ENCODE data around the gene ARMC5.
"Not testable (repeated sequence)": the region's sequence is repeated elsewhere in the genome, so short reads cannot be mapped to it uniquely, and the experiment has no call there.

The ARMC5 gene

DNA sequence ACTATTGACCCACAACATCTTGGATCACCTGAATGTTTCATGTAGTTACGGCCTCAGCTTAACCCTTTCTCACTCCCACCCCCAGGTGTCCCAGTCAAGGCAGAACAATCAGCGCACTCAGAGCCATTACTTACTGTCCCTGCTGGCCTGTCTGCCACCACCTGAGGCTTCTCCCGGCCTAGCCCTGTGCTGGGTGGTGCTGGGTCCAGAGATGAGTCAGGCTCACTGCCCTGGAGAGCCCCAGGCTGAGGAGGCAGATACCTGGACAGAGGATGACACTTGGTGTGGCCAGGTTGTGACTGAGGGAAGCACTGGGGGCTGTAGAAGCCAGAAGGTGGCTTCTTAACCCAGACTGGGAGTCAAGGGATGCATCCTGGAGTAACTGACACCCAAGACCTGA lies 19.7 kb downstream of the ARMC5 start:
- no peak for DNase-seq (ENCODE audit: low spot score)

DNA sequence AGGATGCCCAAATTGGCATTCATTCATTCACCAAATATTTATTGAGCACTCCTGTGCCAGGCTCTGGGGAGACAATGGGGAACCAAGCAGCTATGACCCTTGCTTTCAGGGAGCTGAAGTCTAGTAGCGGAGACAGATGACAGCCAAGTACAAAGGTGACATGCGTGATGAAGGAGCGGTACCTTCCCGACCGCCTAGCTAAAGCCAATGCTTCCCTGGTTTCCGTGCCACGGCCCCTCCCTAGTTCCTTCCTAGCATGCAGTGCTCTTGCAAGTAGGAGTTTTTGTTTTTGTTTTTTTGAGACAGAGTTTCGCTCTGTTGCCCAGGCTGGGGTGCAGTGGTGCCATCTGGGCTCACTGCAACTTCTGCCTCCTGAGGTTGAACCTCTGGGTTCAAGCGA lies 20.4 kb downstream of the ARMC5 start:
- no peak for DNase-seq (ENCODE audit: low spot score)

DNA sequence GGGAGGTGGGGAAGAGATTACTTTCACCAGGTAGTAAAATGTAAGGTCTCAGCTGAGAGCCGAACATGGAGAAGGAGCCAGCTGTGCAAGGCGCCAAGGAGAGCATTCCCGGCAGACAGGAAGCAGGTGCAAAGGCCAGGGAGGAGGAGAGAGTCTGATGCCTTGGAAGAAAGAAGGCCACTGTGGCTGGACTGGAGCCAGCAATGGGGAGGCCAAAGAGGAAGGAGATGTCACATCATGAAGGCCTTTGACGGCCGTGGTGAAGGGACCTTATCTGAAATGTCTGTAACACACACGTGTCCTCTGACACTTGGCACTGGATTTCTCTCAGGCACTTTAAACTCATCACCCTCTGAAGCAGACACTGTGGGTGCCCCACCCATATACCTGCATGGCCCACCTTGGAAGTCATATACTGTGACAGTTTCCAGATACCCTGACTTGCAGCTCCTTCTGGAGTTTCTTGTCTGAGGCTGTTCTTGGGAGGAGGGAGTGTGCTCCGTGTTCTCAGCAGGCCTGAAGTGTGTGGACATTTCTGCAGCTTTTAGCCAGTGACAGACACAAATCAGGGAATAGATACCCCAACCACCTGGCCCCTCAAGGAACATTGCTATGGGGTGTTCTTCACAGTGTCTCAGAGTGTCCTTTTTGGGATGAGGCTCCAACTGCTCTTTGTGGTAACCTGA lies 21.7 kb downstream of the ARMC5 start:
- DNase-seq (ENCODE audit: low spot score), result peak; percentile 65

DNA sequence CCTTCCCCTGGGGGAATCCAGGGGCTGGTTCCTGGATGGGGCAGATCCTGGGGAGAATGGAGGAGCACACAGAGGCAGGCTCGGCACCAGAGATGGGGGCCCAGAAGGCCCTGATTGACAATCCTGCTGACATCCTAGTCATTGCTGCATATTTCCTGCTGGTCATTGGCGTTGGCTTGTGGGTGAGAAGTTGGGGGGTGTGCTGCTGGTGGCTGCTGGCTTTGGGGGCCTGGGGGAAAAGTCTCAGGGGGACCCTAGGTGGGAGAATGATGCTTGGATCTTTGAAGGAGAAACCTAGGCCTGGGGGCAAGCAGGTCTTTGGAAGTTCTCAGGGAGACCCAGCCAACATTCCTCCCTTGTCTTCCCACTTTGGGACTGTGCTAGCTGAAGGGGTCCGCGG lies 23.8 kb downstream of the ARMC5 start, which contains the start of gene SLC5A2:
TSS of gene SLC5A2 (plus strand) at position 43 of the 400 bp plus-strand sequence. CDS start at position 57, 14 bp downstream.
- no peak for DNase-seq (ENCODE audit: low spot score)

DNA sequence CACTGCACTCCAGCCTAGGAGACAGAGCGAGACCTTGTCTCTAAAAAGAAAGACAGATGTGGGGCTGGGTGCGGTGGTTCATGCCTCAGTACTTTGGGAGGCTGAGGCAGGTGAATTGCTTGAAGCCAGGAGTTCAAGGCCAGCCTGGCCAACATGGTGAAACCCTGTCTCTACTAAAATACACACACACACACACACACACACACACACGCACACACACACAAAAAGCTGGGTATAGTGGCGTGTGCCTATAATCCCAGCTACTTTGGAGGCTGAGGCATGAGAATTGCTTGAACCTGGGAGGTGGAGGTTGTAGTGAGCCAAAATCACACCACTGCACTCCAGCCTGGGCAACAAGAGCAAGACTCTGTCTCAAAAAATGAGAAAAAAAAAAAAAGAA lies 24.7 kb downstream of the ARMC5 start:
- DNase-seq (ENCODE audit: low spot score), result not testable (repeated sequence)

DNA sequence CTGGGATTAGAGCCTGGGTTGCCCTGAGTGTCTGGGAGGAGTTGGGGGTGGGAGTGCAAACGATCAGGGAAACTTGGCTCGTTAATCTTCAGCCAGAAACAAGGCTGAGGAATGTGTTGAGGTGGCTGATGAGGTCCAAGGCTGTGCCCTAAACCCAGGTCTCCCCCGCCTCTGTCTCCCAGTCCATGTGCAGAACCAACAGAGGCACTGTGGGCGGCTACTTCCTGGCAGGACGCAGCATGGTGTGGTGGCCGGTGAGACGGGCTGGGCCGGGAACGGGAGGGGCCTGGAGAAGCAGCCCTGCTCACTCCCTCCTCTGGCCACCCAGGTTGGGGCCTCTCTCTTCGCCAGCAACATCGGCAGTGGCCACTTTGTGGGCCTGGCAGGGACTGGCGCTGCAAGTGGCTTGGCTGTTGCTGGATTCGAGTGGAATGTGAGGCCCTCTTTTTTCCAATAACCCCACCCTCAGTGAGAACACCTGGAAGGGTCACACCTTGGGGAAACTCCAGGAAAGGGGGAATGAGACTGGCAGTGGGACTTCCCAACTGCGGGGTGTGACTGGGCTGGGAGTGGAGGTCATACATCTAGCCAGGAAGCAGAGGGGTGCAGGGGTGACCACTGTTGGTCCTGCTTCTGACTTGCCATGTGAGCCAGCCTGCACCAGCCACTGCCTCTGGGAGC lies 25.3 kb downstream of the ARMC5 start:
- no peak for DNase-seq (ENCODE audit: low spot score)

DNA sequence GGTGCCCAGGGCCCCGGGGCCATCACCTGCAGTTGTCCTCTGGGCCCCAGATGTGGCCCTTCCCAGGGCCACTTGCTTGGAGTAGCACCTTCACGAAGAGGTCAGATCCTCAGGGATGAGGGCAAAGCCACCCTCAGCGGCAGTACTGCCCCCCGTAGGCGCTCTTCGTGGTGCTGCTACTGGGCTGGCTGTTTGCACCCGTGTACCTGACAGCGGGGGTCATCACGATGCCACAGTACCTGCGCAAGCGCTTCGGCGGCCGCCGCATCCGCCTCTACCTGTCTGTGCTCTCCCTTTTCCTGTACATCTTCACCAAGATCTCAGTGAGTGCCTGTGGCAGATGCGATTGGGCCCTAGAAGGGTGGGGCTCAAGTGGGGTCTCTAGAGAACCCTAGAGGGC lies 26.3 kb downstream of the ARMC5 start:
- no peak for DNase-seq (ENCODE audit: low spot score)

DNA sequence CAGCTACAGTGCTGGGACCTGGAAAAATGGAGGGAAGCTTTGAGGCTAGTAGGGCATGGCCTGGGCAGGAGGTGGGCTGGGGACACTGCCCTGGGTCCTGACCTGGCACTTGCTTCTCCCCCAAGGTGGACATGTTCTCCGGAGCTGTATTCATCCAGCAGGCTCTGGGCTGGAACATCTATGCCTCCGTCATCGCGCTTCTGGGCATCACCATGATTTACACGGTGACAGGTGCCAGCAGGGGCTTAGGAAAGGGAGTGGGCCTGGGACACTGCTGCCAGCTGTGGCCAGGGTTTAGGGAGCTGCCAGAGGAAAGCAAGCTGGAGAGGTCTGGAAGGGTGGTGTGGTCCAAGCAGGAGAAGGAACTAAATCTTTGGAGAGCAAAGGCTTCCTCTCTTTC lies 26.7 kb downstream of the ARMC5 start:
- no peak for DNase-seq (ENCODE audit: low spot score)

DNA sequence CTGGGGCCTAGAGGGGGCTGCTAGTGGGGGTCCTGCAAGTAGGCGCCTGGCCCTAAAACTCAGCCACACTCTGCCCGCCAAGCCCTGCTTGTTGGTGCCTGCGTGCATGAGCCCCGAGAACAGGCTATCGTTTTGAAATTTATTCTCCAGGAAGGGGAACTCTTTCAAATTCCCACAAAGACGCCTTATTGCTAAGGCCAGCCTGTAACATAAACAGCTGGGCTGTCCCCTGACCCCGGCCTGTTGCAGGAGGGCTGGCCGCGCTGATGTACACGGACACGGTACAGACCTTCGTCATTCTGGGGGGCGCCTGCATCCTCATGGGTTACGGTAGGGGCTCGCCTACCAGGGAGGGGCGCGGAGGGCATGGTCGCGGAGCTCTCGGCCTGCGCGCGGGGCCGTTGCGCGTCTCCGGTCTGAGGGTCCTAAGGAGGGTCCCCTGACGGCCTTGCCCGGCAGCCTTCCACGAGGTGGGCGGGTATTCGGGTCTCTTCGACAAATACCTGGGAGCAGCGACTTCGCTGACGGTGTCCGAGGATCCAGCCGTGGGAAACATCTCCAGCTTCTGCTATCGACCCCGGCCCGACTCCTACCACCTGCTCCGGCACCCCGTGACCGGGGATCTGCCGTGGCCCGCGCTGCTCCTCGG lies 27.9 kb downstream of the ARMC5 start:
- DNase-seq (ENCODE audit: low spot score), result no peak

DNA sequence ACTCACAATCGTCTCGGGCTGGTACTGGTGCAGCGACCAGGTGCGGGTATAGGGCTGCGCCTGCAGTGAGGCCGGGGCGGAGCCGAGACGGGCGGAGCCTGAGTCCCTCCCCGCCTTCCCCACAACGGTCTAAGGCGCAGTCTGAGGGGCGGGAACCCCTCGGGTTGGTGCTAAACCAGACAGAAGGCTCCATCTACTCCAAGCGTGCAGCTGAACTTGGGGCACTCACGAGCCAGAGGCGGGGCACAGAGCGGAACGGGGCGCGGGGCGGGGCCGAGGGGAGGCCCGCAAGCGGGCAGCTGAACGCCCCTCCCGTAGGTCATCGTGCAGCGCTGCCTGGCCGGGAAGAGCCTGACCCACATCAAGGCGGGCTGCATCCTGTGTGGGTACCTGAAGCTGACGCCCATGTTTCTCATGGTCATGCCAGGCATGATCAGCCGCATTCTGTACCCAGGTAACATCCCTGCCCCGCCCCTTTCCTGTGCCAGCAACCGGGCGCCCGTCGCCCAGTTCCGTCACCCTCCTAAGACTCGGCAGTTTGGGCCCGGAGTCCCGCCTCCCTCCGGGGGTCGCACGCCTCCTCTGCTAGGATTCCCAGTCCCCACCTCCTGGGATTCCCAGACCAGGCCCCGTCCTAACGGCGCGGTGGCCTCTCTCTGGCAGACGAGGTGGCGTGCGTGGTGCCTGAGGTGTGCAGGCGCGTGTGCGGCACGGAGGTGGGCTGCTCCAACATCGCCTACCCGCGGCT lies 28.6 kb downstream of the ARMC5 start:
- DNase-seq (ENCODE audit: low spot score), result no peak

DNA sequence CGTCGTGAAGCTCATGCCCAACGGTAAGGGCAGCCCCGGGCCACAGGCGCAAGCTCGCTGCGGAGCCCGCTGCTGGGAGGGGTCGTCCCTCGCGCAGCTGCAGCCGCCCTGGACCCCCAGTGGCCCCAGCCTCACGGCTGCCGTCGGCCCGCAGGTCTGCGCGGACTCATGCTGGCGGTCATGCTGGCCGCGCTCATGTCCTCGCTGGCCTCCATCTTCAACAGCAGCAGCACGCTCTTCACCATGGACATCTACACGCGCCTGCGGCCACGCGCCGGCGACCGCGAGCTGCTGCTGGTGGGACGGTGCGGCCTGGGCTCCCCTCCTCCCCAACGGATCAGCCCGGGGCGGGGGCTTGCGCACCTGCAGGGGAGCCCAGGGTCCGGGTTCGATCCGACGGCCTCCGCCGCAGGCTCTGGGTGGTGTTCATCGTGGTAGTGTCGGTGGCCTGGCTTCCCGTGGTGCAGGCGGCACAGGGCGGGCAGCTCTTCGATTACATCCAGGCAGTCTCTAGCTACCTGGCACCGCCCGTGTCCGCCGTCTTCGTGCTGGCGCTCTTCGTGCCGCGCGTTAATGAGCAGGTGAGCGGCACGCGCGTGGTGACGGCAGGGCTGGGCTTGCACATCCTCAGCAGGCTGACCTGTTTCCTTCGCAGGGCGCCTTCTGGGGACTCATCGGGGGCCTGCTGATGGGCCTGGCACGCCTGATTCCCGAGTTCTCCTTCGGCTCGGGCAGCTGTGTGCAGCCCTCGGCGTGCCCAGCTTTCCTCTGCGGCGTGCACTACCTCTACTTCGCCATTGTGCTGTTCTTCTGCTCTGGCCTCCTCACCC lies 29.4 kb downstream of the ARMC5 start:
- DNase-seq (ENCODE audit: low spot score), result no peak

DNA sequence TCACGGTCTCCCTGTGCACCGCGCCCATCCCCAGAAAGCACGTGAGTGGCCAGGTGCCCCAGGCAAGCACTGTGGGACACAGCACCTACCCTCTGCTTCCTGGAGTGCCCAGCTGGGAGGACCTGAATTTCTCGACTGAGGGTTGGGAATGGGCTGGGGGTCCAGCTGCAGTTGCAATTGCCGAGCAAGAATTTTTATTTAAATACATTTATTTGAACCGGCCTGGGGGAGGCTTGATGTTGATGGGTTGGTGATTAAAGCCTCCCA lies 29.9 kb downstream of the ARMC5 start:
- DNase-seq (ENCODE audit: low spot score), result no peak

DNA sequence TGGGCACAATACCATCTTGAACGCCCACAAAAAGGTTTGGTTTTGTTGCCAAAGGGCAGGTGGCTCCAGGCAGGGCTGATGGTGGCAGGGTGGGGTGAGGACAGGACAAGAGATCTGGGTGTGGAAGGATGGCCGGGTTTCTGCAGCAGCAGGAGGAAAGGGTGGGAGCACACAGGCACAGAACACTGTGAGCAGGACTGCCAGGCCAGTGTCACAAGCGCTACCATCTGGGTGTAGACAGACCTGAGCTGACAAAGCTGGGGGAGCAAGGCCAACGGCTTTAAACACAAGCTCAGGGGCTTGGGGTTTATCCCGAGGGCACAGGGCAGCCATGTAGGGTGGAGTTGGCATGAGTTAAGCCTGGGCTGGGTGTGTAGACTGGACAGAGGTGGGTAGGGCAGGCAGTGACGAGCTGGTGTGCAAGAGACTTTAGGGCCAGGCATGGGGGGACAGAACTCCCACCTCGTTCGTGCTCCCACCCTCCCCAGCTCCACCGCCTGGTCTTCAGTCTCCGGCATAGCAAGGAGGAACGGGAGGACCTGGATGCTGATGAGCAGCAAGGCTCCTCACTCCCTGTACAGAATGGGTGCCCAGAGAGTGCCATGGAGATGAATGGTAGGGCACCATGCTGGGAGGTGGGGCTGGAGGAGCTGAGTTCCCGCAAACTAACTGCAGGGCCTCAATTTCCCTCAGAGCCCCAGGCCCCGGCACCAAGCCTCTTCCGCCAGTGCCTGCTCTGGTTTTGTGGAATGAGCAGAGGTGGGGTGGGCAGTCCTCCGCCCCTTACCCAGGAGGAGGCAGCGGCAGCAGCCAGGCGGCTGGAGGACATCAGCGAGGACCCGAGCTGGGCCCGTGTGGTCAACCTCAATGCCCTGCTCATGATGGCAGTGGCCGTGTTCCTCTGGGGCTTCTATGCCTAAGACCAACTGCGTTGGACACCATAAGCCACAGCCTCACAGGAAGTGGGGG lies 30.6 kb downstream of the ARMC5 start:
- DNase-seq (ENCODE audit: low spot score), result no peak

DNA sequence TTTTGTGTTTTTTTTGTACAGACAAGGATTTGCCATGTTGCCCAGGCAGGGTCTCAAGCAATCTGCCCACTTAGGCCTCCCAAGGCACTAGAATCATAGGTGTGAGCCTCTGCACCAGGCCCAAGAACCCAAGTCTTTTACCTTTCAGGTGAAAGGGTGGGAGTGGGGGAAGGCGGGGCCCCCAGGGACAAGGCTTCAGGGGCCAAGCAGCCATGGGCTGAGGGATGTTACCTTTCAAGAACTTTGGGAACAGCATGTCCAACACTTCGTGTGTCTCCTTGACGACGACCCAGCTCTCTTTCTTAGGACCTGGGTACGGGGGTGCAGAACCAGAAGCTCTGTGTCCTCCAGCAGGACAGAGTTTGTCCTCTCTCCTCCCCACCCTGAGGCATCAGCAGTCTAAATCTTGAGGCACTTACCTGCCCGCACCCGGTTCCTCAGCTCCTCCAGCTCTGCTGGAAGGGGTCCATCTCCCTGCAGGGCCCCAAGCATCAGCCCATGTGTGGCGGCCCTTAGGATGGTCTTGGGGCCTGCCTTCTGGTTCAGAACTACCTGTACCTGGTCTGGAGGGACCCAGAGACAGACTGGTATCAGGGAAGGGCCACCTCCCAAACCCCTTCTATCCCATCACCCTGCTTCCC lies 32.6 kb downstream of the ARMC5 start:
- DNase-seq (ENCODE audit: low spot score), result no peak

DNA sequence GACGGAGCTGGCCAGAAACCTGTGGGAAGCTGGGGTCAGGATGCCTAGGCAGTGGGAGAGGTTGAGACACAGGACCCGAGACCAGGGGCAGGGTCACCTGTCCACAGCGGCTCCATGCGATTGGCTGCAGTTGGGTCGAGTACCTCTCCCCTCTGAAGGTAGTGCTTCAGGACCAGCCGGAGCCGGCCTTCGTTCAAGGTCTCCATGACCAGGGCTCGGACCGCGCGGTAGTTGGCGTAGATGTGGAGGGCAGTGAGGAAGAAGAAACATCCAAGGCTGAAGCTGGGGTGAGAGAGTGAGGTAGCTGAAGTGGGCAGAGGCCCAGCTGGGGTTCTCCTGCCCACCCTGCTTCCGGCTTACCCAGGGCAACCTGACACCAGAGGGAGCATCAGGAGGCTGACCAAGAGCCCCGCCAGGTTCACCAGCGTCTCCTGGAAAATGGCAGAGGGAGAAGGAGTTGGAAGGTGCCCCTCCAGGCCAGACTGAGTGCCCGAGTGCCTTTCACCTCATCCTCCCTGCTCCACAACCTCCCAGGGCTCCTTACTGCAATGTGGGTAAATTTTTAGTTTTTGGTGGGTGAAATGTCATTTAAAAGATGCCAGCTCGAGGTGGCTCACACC lies 34.3 kb downstream of the ARMC5 start:
- DNase-seq (ENCODE audit: low spot score), result no peak

DNA sequence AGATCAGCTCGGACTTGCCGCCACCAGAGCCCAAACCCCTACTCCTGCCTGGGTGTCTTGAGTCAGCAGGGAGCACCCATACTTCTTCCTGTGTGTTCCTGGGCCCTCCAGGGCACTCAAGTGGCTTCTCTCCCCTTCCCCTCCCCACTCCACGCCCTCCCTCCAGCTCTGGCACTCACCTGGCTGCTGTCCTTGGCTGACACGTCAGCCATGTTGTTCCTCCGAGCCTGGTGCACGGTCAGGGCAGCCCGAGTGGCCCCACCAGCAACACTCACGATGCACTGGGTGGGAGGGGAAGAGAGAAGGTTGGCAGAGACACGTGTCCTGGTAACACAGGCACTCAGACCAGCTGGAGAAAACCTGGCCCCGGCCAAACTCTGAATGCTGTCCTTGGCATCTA lies 37.4 kb downstream of the ARMC5 start:
- no peak for DNase-seq (ENCODE audit: low spot score)

DNA sequence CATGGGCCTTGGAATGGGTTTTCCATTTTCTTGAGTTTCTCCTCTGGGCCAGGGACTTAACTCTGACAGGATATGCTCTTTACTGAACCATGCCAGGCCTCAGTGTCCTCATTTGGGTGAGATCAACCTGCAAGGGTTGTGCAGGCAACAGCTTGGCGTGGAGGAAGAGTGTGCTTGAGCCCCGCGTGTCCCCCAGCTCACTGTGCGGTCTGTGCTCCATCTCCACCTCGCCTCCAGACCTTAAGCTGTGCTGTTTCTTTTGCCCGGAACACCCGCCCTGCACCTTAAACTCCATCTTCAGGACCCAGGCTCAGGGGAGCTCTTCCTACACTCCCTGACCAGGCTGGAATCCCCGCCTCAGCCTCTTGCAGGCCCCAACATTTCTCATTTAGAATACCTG lies 39.2 kb downstream of the ARMC5 start:
- DNase-seq (ENCODE audit: low spot score), result no peak

DNA sequence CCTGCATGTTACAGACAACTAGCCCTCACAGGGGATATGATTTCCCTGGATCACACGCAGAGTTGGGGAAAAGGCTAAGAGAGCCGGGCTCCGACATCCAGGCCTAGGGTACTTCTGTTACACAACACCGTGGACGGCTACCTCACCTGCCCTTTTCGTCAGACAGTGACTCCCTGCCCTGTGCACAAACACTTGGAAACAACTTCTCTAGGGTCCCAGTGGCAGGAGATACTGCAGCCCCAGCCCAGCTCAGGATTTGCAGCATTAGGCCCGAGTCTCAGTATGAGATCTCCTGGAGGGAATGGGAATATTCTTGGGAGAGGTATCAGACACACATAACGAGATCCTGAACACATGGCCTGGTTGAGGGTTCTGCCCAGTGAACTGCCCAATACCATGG lies 40.6 kb downstream of the ARMC5 start:
- no peak for DNase-seq (ENCODE audit: low spot score)

DNA sequence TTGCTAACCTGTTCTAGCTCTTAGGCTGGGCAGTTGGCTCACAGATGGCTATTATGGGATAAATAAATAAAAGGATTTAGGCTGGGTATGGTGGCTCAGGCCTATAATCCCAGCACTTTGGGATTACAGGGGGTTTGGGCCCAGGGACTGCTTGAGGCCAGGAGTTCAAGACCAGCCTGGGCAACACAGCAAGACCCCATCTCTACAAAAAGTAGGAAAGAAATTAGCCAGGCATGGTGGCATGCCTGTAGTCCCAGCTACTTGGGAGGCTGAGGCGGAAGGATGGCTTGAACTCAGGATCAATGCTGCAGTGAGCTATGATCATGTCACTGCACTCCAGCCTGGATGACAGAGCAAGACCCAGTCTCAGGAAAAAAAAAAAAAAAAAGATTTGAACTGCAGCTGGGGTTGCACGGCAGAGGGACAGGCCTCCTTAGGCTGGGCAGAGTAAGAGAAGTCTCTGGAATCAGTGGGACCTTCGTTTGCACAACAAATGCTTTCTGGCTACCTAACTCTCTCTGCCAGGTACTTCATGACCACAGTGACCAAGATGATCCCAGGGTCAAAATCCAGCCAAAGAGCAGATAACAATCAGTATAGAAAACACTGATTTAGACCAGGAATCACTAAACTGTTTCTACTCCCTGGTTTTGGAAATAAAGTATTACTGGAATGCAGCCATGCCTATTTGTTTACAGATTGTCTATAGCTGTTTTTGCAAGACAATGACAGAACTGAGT lies 42.1 kb downstream of the ARMC5 start:
- DNase-seq (ENCODE audit: low spot score), result no peak

Measured in left forelimb (tissue), 1 donor.